SK-N-SH (cell line): Measurements from ENCODE around the gene SFTPB. TPM values are rescaled to one million over a fixed set of nuclear protein-coding genes. Genes with fewer than 3 reads are reported as not detected.

ENCODE experiments used
- CTCF ChIA-PET: fragments of 300-600, 350-600 bp; formaldehyde crosslinking; extraction: SDS; loops from one replicate; lab custom pipeline; 2021; lab: Yijun Ruan, JAX
- POLR2A ChIA-PET: fragments of 350-600 bp; sonication (Branson Sonifier 250); formaldehyde crosslinking; extraction: SDS; loops from one replicate; lab custom pipeline; 2020; ENCODE audit warnings: antibody characterized with exemption, inconsistent platforms; lab: Yijun Ruan, JAX
- DNase-seq: peaks from one replicate; pipeline ENCODE4 v3.0.0; 2012
- H2AFZ ChIP-seq: fragments of 200-600 bp; sonication (generic); 2 replicates; pipeline ENCODE4 v1.8.1; 2016; ENCODE audit warnings: antibody characterized with exemption, mild to moderate bottlenecking, low read depth
- H3F3A ChIP-seq: fragments of 200-600 bp; sonication (generic); replicated peaks from 2 replicates; pipeline ENCODE3; 2016; ENCODE audit warnings: antibody characterized with exemption, mild to moderate bottlenecking; ENCODE audit not compliant: insufficient read depth
- H3K27ac ChIP-seq, 2 experiments: fragments of 200-500 bp in 1 of 2; fragments of 200-600 bp in 1 of 2; sonication (Bioruptor generic) in 1 of 2; sonication (generic), shearing (Covaris generic) in 1 of 2; 2 replicates each; pipeline versions ENCODE4 v1.5.1 to v1.6.1; 2014 to 2016; ENCODE audit warnings: low read depth in 2 of 2, inconsistent platforms in 1 of 2, low read length in 1 of 2, mild to moderate bottlenecking in 1 of 2, mixed read lengths in 1 of 2
- H3K27me3 ChIP-seq: fragments of 200-600 bp; sonication (generic), shearing (Covaris generic); 2 replicates; pipeline ENCODE4 v1.6.1; 2016; ENCODE audit warnings: mixed run types; ENCODE audit not compliant: insufficient read depth
- H3K36me3 ChIP-seq, 2 experiments: fragments of 200-500 bp in 1 of 2; fragments of 200-600 bp in 1 of 2; sonication (Bioruptor generic) in 1 of 2; sonication (generic) in 1 of 2; replicated peaks in 1 of 2; 2 replicates each; pipeline versions ENCODE3 to v1.5.1; 2014 to 2016; ENCODE audit warnings: low read length in 1 of 2, mild to moderate bottlenecking in 1 of 2; ENCODE audit not compliant: insufficient read depth in 2 of 2, control insufficient read depth in 1 of 2
- H3K4me1 ChIP-seq, 2 experiments: fragments of 200-500 bp in 1 of 2; fragments of 200-600 bp in 1 of 2; sonication (Bioruptor generic) in 1 of 2; sonication (generic), shearing (Covaris generic) in 1 of 2; 2 replicates each; pipeline versions ENCODE4 v1.5.1 to v1.6.1; 2014 to 2016; ENCODE audit warnings: low read depth in 1 of 2, low read length in 1 of 2, mixed run types in 1 of 2; ENCODE audit not compliant: insufficient read depth in 2 of 2, control insufficient read depth in 1 of 2
- H3K4me2 ChIP-seq: fragments of 200-600 bp; sonication (generic), shearing (Covaris generic); 2 replicates; pipeline ENCODE4 v1.6.1; 2017; ENCODE audit warnings: mixed run types
- H3K4me3 ChIP-seq, 2 experiments: fragments of 200-500 bp in 1 of 2; fragments of 200-600 bp in 1 of 2; sonication (Bioruptor generic) in 1 of 2; sonication (generic), shearing (Covaris generic) in 1 of 2; 2 replicates each; pipeline versions ENCODE4 v1.5.1 to v1.8.1; 2014 to 2016; ENCODE audit warnings: low read depth in 2 of 2, inconsistent platforms in 1 of 2, low read length in 1 of 2, mild to moderate bottlenecking in 1 of 2, mixed read lengths in 1 of 2, moderate library complexity in 1 of 2
- H3K79me2 ChIP-seq: fragments of 200-600 bp; sonication (generic); 2 replicates; pipeline ENCODE4 v1.8.1; 2017; ENCODE audit warnings: mild to moderate bottlenecking; ENCODE audit not compliant: insufficient read depth
- H3K9ac ChIP-seq: fragments of 200-600 bp; sonication (generic); 2 replicates; pipeline ENCODE4 v1.6.1; 2017; ENCODE audit warnings: mixed run types
- H3K9me2 ChIP-seq: fragments of 200-600 bp; sonication (generic); 2 replicates; pipeline ENCODE4 v1.6.1; 2017; ENCODE audit warnings: mixed run types
- H3K9me3 ChIP-seq: fragments of 200-600 bp; sonication (generic); 2 replicates; pipeline ENCODE4 v1.6.1; 2017; ENCODE audit warnings: mixed run types, mild to moderate bottlenecking, moderate library complexity
- H4K20me1 ChIP-seq: fragments of 200-600 bp; sonication (generic); 2 replicates; pipeline ENCODE4 v1.6.1; 2017; ENCODE audit warnings: mild to moderate bottlenecking, mixed run types; ENCODE audit not compliant: insufficient read depth
- FOXJ3 ChIP-seq: sonication (generic); formaldehyde crosslinking; IDR thresholded peaks from 2 replicates; pipeline ENCODE4 v1.5.1; 2020; ENCODE audit warnings: mild to moderate bottlenecking, missing genetic modification reagents
- GABPA ChIP-seq: IDR thresholded peaks from 2 replicates; pipeline ENCODE4 v1.4.0; 2012; ENCODE audit warnings: low read depth, mild to moderate bottlenecking
- GATA2 ChIP-seq: sonication (generic); formaldehyde crosslinking; IDR thresholded peaks from 2 replicates; pipeline ENCODE4 v1.5.0; 2020; ENCODE audit warnings: mild to moderate bottlenecking, missing genetic modification reagents
- MEF2A ChIP-seq: IDR thresholded peaks from 2 replicates; pipeline ENCODE4 v1.4.0; 2012; ENCODE audit warnings: low read depth, borderline replicate concordance
- NFIC ChIP-seq: IDR thresholded peaks from 2 replicates; pipeline ENCODE4 v1.4.0; 2012; ENCODE audit warnings: borderline replicate concordance
- POLR2AphosphoS5 ChIP-seq: IDR thresholded peaks from 2 replicates; pipeline ENCODE4 v1.6.1; 2012; ENCODE audit warnings: low read depth, low read length
- RAD21 ChIP-seq: IDR thresholded peaks from 2 replicates; pipeline ENCODE4 v1.6.1; 2012; ENCODE audit warnings: mild to moderate bottlenecking, low read length
- RCOR1 ChIP-seq: fragments of 150-350 bp; IDR thresholded peaks from 2 replicates; pipeline ENCODE4 v1.6.1; 2017; ENCODE audit warnings: antibody characterized with exemption, low read length
- RFX5 ChIP-seq: IDR thresholded peaks from 2 replicates; pipeline ENCODE4 v1.6.1; 2012; ENCODE audit warnings: mild to moderate bottlenecking, improper control_type of control experiment, low read length
- SMC3 ChIP-seq: IDR thresholded peaks from 2 replicates; pipeline ENCODE4 v1.6.1; 2012; ENCODE audit warnings: low read depth, low read length, improper control_type of control experiment
- TEAD4 ChIP-seq: IDR thresholded peaks from 2 replicates; pipeline ENCODE4 v1.4.0; 2012; ENCODE audit warnings: mild to moderate bottlenecking, borderline replicate concordance; ENCODE audit not compliant: insufficient read depth
- WGBS: methylation state at CpG from one replicate; pipeline ENCODE4 v1.1.6; 2017; ENCODE audit warnings: low lambda C conversion rate; 5-methylcytosine and 5-hydroxymethylcytosine counted together
- polyA plus RNA-seq, 3 experiments: library from polyadenylated mRNA; depleted of rRNA; stranded (reverse); fragments of >200 nt; gene quantifications; 2 replicates each; pipeline ENCODE4 v1.2.3, GENCODE V29; 2012
- TF ChIP-seq, protein P1 (sequence below): IDR thresholded peaks from 2 replicates; pipeline ENCODE4; 2012
- TF ChIP-seq, protein P2 (sequence below): fragments of 150-350 bp; IDR thresholded peaks from 2 replicates; pipeline ENCODE4 v1.6.1; 2016; ENCODE audit warnings: mild to moderate bottlenecking, low read depth, low read length
- TF ChIP-seq, protein P3 (sequence below): IDR thresholded peaks from 2 replicates; pipeline ENCODE4 v1.4.0; 2012; ENCODE audit warnings: low read depth, borderline replicate concordance

The SFTPB gene
- polyA plus RNA-seq, 1 of the 3 experiments (the other 2 are of a cell fraction) = not detected

DNA sequence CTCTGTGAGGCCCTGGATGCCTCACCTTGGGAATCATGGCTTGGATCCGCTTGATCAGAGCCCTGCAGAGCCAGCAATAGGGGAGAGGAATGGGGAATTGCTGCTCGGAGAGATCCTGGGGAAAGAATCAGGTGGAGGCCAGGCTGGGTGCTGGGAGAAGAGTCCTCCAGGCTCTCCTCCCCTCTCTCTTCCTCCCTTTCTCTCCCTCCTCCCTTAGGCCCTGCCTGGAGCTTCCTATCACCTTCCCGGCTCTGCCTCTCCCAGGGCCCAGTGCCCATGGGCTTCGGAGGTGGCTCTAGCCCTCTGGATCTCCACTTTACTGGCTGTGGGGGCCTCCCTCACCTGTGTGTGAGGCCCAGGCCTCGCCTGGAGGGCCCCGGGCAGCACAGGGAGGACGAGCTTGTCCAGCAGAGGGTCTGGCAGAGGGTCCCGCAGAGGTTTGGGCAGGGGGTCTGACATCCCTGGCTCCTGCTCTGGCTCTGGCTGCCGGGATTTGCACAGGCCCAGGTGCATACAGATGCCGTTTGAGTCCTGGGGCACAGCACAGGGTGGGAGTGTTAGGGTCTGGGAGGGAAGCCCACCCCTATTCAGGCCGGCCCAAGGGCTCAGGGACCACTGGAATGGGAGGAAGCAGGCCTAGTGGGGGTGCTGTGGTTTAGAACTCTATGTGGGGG, 2.6 kb downstream of the SFTPB start:
- Histone ChIP-seq H3K9ac (no peak overlapping the region), H3K4me1 (peaks cover 0 to 11% of the 10 kb centered on the region in 2 experiments; a peak in 1 of 4 replicates), H3K27me3 (no peaks in the 10 kb centered on the region), H3K9me2 (no peaks in the 10 kb centered on the region), H3K27ac (no peak overlapping the region), H3K79me2 (no peaks in the 10 kb centered on the region), H4K20me1 (0 out of 2 replicates have a peak, but pooled peaks cover 6% of the 10 kb centered on the region), H3K9me3 (no peaks in the 10 kb centered on the region), H3K36me3 (no peaks in the 10 kb centered on the region), H3F3A (no peaks in the 10 kb centered on the region), H3K4me3 (no peak overlapping the region), H3K4me2 (no peak overlapping the region), H2AFZ (no peak overlapping the region)
- no peak for TF ChIP-seq TEAD4
- TF ChIP-seq NFIC = no peak
- TF ChIP-seq, protein P1, sequence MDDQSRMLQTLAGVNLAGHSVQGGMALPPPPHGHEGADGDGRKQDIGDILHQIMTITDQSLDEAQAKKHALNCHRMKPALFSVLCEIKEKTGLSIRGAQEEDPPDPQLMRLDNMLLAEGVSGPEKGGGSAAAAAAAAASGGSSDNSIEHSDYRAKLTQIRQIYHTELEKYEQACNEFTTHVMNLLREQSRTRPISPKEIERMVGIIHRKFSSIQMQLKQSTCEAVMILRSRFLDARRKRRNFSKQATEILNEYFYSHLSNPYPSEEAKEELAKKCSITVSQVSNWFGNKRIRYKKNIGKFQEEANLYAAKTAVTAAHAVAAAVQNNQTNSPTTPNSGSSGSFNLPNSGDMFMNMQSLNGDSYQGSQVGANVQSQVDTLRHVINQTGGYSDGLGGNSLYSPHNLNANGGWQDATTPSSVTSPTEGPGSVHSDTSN = no peak
- TF ChIP-seq, protein P2, sequence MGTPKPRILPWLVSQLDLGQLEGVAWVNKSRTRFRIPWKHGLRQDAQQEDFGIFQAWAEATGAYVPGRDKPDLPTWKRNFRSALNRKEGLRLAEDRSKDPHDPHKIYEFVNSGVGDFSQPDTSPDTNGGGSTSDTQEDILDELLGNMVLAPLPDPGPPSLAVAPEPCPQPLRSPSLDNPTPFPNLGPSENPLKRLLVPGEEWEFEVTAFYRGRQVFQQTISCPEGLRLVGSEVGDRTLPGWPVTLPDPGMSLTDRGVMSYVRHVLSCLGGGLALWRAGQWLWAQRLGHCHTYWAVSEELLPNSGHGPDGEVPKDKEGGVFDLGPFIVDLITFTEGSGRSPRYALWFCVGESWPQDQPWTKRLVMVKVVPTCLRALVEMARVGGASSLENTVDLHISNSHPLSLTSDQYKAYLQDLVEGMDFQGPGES = no peak
- TF ChIP-seq POLR2AphosphoS5 = no peak
- TF ChIP-seq, protein P3, sequence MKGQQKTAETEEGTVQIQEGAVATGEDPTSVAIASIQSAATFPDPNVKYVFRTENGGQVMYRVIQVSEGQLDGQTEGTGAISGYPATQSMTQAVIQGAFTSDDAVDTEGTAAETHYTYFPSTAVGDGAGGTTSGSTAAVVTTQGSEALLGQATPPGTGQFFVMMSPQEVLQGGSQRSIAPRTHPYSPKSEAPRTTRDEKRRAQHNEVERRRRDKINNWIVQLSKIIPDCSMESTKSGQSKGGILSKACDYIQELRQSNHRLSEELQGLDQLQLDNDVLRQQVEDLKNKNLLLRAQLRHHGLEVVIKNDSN = no peak
- TF ChIP-seq GABPA = no peak
- TF ChIP-seq RCOR1 = no peak
- no peak for TF ChIP-seq MEF2A
- no peak for TF ChIP-seq SMC3
- no peak for TF ChIP-seq RAD21
- TF ChIP-seq FOXJ3 (CRISPR knock-in tag) = no peak
- no peak for TF ChIP-seq RFX5
- no peak for TF ChIP-seq GATA2 (CRISPR knock-in tag)
- ChIA-PET POLR2A (no interaction called here), CTCF (interaction anchor here (1.1 to 4.5 kb wide), 2 partner anchors 28 to 42 kb away, joined by 3 to 24 read pairs; no protein-coding TSS in a partner anchor)
- WGBS = 87% methylated on average over 11 of the region's 11 CpGs
- DNase-seq = no peak
